HUDEP-2 (cell line): ENCODE measurements around the gene TBRG1.
"Not testable (repeated sequence)": the region's sequence is repeated elsewhere in the genome, so short reads cannot be mapped to it uniquely, and the experiment has no call there.

Experiments
- DNase-seq, 76 experiments: peaks; one replicate each; lab custom pipeline; 2025; ENCODE audit not compliant: unreplicated experiment in 76 of 76; lab: John Stamatoyannopoulos, UW

TBRG1 gene

DNA sequence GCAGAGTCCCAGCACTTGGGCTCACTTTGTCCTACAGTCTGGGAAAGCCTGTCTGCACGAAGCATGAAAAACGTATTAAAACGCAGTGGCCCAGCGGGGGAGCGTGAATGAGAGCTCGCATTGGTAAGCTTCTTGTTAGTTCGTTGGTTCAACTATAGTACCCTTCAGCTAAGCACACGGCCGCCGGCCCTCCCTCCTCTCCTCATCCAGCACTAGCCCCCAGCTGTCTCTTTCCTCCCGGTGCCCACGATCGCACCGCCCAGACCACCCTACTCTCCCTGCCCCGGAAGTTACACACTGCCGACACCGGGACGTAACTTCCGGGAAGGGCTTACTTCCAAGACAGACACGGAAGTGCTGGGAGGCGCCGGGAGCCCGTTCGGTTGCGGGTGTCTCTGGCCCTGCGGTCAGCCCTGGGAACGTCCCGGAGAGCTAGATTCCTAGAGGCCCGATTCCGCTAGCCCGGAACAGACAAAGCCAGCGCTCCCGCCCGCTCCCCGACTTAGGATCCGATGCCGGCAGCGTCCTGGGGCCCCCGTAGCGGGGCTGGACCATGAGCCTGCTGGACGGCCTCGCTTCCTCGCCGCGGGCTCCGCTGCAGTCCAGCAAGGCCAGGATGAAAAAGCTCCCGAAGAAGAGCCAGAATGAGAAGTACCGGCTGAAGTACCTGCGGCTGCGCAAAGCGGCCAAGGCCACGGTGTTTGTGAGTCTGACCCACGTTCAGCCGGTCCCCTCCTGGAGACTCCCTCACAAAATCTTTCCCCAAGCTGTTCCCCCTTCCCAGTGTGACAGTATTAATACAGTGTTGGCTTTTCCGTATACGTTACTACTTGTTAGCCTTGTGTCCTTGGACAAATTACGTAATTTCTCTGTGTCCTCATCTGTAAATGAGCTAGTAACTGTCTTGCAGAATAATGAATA is at the start of gene TBRG1:
TBRG1 (plus strand) TSS at position 334 of the 921 bp plus-strand sequence; CDS start at position 554, 220 bp downstream.
- DNase-seq, result peak in 74 of 76 experiments; percentile 30 to 87 (median 74)

- DNase-seq, result no peak
Measured at GRCh38 chr11:124577716-124578427, 44.8 kb upstream of the TBRG1 start.

DNA sequence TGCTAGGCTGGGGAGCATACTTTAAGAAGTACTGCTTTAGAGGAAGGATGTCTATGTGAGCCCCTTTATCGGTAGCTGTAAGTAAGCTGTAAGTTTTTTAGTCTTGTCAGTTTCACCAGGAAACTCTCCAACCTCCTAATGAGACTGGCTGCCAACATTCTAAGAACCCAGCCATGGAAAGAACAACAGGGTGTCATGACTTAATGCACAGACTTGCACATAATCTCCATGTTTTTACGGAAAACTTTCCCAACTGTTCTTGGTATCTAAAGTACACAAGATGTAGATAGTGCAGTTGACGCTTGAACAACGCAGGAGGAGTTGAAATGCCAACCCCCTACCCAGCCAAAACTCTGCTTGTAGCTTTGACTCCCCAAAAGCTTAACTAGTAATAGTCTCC is 43.9 kb upstream of the TBRG1 start:
- no peak for DNase-seq

GRCh38 chr11:124581817-124582216 is 40.8 kb upstream of the TBRG1 start:
- DNase-seq, result no peak

DNA sequence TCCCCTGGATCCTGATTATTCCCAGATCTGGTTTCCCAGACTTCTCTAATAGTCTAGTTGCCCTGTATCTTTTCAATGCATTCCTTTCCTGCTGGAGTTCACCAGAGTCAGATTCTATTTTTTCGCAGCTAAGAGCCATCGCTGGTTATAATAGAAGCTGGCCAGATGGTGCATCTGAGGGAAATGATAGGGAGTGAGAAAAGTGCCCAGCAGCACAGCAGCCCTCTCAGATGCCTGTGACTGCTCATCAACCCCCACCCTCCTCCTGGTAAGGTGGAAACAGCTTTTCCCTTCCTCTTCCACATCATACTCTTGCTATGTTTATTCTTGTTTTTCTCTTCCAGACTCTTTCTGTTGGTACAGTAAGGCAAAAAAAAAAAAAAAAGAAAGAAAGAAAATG is 40.1 kb upstream of the TBRG1 start:
- no peak for DNase-seq

- no peak for DNase-seq
Measured at GRCh38 chr11:124583781-124584180, 38.9 kb upstream of the TBRG1 start.

DNA sequence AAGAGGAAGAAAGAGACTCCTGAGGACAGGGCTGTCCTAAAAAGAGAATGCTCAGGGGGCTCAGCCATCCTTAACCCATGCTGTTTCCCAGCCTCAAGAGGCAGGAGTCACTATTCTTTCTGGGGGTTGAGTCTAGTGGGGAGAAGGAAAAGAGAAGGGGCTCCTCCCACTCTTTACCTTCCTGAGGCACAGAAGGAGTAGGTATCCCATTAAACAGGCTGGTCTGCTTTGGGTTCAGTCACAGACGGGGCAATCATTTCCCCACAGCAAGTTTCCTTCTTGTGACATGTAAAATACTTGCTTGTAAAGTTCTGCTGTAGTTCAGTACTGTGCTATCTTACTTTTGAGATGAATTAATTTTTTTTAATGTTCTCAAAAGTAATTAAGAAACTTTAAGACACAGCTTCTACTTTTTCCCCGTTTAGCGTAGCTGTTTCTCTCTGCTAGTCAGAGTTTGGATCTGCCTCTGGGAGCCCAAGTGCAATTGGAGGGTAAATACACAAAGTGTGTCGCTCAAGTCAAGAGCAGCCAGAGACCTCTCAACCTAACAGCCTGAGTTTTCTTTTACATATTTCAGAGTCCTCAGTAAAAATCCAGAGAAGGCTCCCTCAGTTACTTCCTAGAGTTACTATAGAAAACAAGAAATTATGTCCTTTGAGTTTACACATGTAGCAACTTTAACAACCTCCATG is 37.8 kb upstream of the TBRG1 start:
- DNase-seq, result no peak

- DNase-seq, result peak in 37 of 76 experiments; percentile 1 to 46 (median 17)
Measured at GRCh38 chr11:124586238-124586860, 36.3 kb upstream of the TBRG1 start.

GRCh38 chr11:124591430-124591829 is 31.2 kb upstream of the TBRG1 start:
- no peak for DNase-seq

- no peak for DNase-seq
Measured at GRCh38 chr11:124592627-124593026, 30.0 kb upstream of the TBRG1 start.

GRCh38 chr11:124595302-124595701 is 27.4 kb upstream of the TBRG1 start:
- DNase-seq, result no peak

GRCh38 chr11:124597626-124598025 is 25.0 kb upstream of the TBRG1 start:
- DNase-seq, result no peak

- DNase-seq, result no peak
Measured at GRCh38 chr11:124600621-124601320, 21.9 kb upstream of the TBRG1 start.

GRCh38 chr11:124602193-124602592 is 20.5 kb upstream of the TBRG1 start:
- DNase-seq, result no peak

DNA sequence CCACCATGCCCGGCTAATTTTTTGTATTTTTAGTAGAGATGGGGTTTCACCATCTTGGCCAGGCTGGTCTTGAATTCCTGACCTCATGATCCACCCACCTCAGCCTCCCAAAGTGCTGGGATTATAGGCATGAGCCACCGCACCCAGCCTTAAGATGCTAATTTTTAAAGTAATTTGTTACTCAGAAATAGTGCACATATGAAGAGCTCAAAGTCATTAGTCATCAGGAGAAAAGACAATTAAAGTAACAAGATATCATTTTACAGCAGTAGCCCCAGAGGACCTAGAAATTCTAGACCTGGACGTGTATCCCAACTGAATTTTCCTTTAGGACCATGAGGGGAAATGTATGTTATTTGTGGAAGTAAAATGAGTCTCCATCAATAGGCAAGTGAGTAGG is 19.9 kb upstream of the TBRG1 start:
- not testable (repeated sequence) for DNase-seq

DNA sequence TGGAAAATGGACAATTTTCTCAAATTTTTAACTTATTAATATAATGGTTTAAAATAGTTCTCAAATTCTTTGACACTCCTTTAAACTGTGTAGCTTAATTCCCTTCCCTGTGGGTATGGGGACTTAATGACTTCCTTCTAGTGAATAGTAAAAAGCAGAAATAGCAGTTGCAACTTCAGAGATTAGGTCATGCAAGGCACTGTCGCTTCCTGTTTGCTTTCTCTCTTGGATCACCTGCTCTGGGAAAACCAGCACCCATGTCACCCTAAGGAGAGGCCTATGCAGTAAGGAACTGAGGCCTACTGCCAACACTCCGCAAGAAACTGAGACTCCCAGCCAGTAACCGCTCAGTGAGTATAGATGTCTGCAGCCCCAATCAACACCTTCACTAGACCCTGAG is 16.9 kb upstream of the TBRG1 start:
- no peak for DNase-seq

- DNase-seq, result no peak
Measured at GRCh38 chr11:124608147-124608546, 14.5 kb upstream of the TBRG1 start.

DNA sequence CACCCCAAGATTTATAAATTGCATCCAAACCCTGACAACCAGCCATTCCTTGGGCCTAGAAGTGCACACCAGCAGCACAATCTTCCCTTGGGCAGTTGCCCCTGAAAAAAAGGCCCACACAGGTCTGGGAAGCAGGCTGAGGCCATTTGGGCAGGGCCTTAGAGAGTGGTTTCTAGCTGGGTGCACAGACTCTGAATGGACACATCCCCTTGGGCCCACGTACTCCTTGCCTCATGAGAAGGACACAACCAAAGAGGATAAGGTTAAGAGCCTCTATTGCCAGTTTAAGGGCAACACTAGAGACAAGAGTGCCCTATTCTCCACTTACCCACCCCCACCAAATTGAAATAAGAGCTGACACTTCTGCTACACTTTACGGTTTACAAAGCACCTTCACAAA is 12.4 kb upstream of the TBRG1 start:
- DNase-seq, result no peak

GRCh38 chr11:124611064-124611463 is 11.6 kb upstream of the TBRG1 start, which contains the start of gene PANX3:
TSS of gene PANX3 (plus strand) at chr11:124611428. CDS start at chr11:124611557, 129 bp downstream.
- DNase-seq, result no peak

- no peak for DNase-seq
Measured at GRCh38 chr11:124612045-124612444, 10.6 kb upstream of the TBRG1 start.
